ENCODE data around the gene KCNQ1OT1.

KCNQ1OT1 gene

DNA sequence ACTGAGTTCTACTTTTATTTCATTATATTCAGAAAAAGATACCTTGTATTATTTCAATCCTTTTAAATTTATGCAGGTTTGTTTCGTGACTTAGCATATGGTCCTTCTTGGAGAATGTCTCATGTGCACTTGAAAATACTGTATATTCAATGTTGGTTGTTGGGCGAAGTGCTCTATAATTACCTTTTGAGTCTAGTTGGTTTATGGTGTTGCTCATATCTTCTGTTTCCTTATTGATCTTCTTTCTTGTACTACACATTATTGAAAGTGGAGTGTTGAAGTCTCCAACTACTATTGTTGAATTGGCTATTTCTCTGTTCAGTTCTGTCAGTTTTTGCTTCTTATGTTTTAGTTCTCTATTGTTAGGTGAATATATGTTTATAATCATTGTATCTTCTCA, 90.4 kb downstream of the KCNQ1OT1 start:
- Histone ChIP-seq H3K79me2 (ENCODE audit: insufficient read depth, low read length) (no peaks in the 10 kb centered on the region), H3K9me2 (ENCODE audit: low read depth, low read length) (no peaks in the 10 kb centered on the region), H3K4me3 (ENCODE audit: low read depth, low read length, poor library complexity, severe bottlenecking) (no peak overlapping the region), H3K9me3 (ENCODE audit: low read length) (no peaks in the 10 kb centered on the region), H3K4me1 (ENCODE audit: insufficient read depth, low read length, severe bottlenecking) (no peaks in the 10 kb centered on the region), H4K20me1 (ENCODE audit: insufficient read depth, low read length) (no peaks in the 10 kb centered on the region), H2AFZ (ENCODE audit: low read length) (no peak overlapping the region), H3K4me2 (ENCODE audit: low read length) (no peak overlapping the region), H3K27ac (ENCODE audit: low read depth, low read length, poor library complexity, severe bottlenecking) (no peak overlapping the region), H3K9ac (ENCODE audit: low read length) (no peak overlapping the region), H3K27me3 (ENCODE audit: insufficient read depth, low read length) (0 out of 2 replicates have a peak, but pooled peaks cover 3% of the 10 kb centered on the region), H3F3A (ENCODE audit: insufficient read depth, low read length) (no peaks in the 10 kb centered on the region), H3K36me3 (ENCODE audit: insufficient read depth, low read length) (no peaks in the 10 kb centered on the region)
- TF ChIP-seq EZH2 (IDR thresholded peaks at IDR 0.05; ENCODE audit: borderline replicate concordance, low read length), result no peak
- TF ChIP-seq, protein P1, sequence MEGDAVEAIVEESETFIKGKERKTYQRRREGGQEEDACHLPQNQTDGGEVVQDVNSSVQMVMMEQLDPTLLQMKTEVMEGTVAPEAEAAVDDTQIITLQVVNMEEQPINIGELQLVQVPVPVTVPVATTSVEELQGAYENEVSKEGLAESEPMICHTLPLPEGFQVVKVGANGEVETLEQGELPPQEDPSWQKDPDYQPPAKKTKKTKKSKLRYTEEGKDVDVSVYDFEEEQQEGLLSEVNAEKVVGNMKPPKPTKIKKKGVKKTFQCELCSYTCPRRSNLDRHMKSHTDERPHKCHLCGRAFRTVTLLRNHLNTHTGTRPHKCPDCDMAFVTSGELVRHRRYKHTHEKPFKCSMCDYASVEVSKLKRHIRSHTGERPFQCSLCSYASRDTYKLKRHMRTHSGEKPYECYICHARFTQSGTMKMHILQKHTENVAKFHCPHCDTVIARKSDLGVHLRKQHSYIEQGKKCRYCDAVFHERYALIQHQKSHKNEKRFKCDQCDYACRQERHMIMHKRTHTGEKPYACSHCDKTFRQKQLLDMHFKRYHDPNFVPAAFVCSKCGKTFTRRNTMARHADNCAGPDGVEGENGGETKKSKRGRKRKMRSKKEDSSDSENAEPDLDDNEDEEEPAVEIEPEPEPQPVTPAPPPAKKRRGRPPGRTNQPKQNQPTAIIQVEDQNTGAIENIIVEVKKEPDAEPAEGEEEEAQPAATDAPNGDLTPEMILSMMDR (IDR thresholded peaks at IDR 0.05; ENCODE audit: low read length), result no peak

DNA sequence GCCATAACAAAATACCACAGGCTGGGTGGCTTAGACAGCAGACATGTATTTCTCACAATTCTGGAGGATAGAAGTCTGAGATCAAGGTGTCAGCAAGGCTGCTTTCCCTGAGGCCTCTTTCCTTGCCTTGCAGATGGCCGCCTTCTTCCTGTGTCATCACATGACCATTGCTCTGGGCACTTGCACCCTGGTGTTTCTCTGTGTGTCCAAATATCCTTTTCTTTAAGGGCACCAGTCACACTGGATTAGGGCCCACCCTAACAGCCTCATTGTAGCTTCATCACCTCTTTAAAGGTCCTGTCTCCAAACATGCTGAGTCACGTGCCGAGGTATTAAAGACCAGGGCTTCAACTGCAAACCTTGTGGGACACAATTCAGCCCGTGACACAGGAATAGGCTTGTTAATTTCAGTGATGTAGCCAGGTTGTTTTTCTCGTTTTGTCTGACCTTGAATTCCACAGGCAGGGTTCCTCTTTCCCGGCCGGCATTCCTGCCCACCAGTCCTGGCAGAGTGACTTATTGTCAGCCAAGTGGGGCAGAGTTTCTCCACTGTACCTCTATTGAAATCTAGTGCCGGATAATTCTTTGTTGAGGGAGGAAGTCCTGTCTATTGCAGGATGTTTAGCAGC, 100.1 kb downstream of the KCNQ1OT1 start:
- Histone ChIP-seq H2AFZ (ENCODE audit: low read length) (no peak overlapping the region), H3K9me2 (ENCODE audit: low read depth, low read length) (no peaks in the 10 kb centered on the region), H3K9me3 (ENCODE audit: low read length) (no peaks in the 10 kb centered on the region; the same call in 1 of the 2 replicates)

DNA sequence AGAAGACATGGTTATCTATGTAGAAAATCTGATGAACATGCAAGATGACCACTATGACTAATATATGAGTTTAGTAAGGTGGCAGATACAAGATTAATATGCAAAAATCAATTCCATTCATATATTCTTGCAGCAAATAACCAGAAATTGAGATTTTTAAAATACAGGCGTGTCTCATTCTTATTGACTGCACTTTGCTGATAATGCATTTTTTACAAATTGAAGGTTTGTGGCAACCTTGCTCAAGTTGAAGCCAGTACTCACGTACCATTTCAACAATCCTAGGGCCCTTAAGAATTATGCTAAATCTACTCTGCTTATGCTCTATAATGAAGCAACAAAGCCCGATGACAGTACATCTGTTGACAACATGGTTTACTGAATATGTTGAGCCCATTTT, 104.6 kb downstream of the KCNQ1OT1 start:
- H2AFZ ChIP-seq (ENCODE audit: low read length), result no peak overlapping the region
- no peaks in the 10 kb centered on the region for H3K79me2 ChIP-seq (ENCODE audit: insufficient read depth, low read length)
- H3K9ac ChIP-seq (ENCODE audit: low read length), result no peak overlapping the region
- TF ChIP-seq, protein P1 (IDR thresholded peaks at IDR 0.05; ENCODE audit: low read length), result no peak
- no peak for TF ChIP-seq EZH2 (IDR thresholded peaks at IDR 0.05; ENCODE audit: borderline replicate concordance, low read length)
- H3K4me1 ChIP-seq (ENCODE audit: insufficient read depth, low read length, severe bottlenecking), result no peaks in the 10 kb centered on the region
- H4K20me1 ChIP-seq (ENCODE audit: insufficient read depth, low read length), result no peaks in the 10 kb centered on the region
- H3K4me2 ChIP-seq (ENCODE audit: low read length), result no peak overlapping the region
- H3K9me3 ChIP-seq (ENCODE audit: low read length), result no peaks in the 10 kb centered on the region; the same call in 1 of the 2 replicates
- no peak overlapping the region for H3K4me3 ChIP-seq (ENCODE audit: low read depth, low read length, poor library complexity, severe bottlenecking)
- H3K27me3 ChIP-seq (ENCODE audit: insufficient read depth, low read length), result peaks cover 7% of the 10 kb centered on the region; the same call in 1 of the 2 replicates
- H3K36me3 ChIP-seq (ENCODE audit: insufficient read depth, low read length), result no peaks in the 10 kb centered on the region; the same call in 1 of the 2 replicates
- H3K9me2 ChIP-seq (ENCODE audit: low read depth, low read length), result no peaks in the 10 kb centered on the region
- no peaks in the 10 kb centered on the region for H3F3A ChIP-seq (ENCODE audit: insufficient read depth, low read length)
- no peak overlapping the region for H3K27ac ChIP-seq (ENCODE audit: low read depth, low read length, poor library complexity, severe bottlenecking)

More for the DNA sequence above, 100.1 kb downstream of the KCNQ1OT1 start:
- H3K4me3 ChIP-seq (ENCODE audit: low read depth, low read length, poor library complexity, severe bottlenecking), result no peak overlapping the region
- no peaks in the 10 kb centered on the region for H4K20me1 ChIP-seq (ENCODE audit: insufficient read depth, low read length)
- no peak overlapping the region for H3K9ac ChIP-seq (ENCODE audit: low read length)
- no peak overlapping the region for H3K4me2 ChIP-seq (ENCODE audit: low read length)
- H3F3A ChIP-seq (ENCODE audit: insufficient read depth, low read length), result no peaks in the 10 kb centered on the region
- H3K36me3 ChIP-seq (ENCODE audit: insufficient read depth, low read length), result no peaks in the 10 kb centered on the region; the same call in 1 of the 2 replicates
- no peaks in the 10 kb centered on the region; the same call in 1 of the 2 replicates for H3K27me3 ChIP-seq (ENCODE audit: insufficient read depth, low read length)
- H3K27ac ChIP-seq (ENCODE audit: low read depth, low read length, poor library complexity, severe bottlenecking), result no peak overlapping the region
- H3K79me2 ChIP-seq (ENCODE audit: insufficient read depth, low read length), result no peaks in the 10 kb centered on the region
- TF ChIP-seq, protein P1 (IDR thresholded peaks at IDR 0.05; ENCODE audit: low read length), result no peak
- TF ChIP-seq EZH2 (IDR thresholded peaks at IDR 0.05; ENCODE audit: borderline replicate concordance, low read length), result no peak
- no peaks in the 10 kb centered on the region for H3K4me1 ChIP-seq (ENCODE audit: insufficient read depth, low read length, severe bottlenecking)

Measured in OCI-LY1 (cell line).